NCI-H69 (cell line): Measurements from ENCODE around the gene PRKCD.
A peak's percentile ranks its signal among the peaks of the same experiment; 100 is the strongest.

Experiments
- DNase-seq: peaks from one replicate; lab custom pipeline; 2025; lab: John Stamatoyannopoulos, UW

PRKCD gene

GRCh38 chr3:53155760-53156159, 5.2 kb upstream of the PRKCD start:
- no peak for DNase-seq

DNA sequence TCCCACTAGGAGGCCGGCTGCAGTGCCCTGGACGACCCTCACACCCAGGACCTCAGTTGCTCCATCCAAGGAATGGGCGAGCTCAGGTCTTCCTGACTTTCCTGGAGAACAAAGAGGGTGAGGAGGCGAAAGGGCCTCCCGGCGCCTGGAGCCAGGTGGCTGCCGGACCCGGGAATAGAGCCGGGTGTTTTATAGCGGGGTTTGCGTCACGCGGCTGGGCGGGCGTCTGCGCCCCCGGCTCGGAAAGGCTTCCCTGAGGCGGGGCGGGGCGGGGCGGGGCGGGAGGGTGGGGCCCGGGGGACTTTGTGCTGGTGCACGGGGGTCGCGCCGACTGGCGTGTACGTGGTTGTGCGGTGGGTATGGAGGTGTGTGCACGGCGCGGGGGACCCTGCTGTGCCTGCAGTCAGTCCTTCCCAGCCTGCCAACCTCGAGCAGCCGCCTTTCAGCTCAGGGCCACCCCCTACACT, 4.6 kb upstream of the PRKCD start:
- DNase-seq, result peak; percentile 60

- DNase-seq, result no peak
Observed at GRCh38 chr3:53157974-53158580, 2.9 kb upstream of the PRKCD start.

- peak; percentile 5 for DNase-seq
Observed at GRCh38 chr3:53158765-53159155, 2.2 kb upstream of the PRKCD start.

- no peak for DNase-seq
Observed at GRCh38 chr3:53159156-53160060, 1.6 kb upstream of the PRKCD start.

- DNase-seq, result no peak
Observed at GRCh38 chr3:53160061-53160659, 849 bp upstream of the PRKCD start.

DNA sequence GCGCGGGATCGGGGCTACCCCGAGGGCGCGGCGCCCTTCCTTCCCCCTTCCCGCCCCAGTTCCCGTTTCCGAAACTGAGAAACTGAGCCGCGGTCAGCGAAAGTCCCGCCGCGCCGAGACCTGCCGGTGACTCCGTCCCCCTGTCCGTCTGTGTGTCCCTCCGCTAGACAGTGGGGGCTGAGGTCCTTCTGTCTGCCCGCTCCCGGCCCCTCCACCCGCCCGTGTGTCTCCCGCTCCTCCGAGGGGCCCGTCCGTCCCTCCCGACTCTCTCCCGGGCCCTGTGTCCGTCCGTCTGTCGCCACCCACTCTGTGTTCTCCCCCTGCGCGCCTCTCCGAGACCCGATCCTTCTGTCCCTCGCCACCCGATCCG, 426 bp downstream of the PRKCD start:
- DNase-seq, result peak; percentile 38

DNA sequence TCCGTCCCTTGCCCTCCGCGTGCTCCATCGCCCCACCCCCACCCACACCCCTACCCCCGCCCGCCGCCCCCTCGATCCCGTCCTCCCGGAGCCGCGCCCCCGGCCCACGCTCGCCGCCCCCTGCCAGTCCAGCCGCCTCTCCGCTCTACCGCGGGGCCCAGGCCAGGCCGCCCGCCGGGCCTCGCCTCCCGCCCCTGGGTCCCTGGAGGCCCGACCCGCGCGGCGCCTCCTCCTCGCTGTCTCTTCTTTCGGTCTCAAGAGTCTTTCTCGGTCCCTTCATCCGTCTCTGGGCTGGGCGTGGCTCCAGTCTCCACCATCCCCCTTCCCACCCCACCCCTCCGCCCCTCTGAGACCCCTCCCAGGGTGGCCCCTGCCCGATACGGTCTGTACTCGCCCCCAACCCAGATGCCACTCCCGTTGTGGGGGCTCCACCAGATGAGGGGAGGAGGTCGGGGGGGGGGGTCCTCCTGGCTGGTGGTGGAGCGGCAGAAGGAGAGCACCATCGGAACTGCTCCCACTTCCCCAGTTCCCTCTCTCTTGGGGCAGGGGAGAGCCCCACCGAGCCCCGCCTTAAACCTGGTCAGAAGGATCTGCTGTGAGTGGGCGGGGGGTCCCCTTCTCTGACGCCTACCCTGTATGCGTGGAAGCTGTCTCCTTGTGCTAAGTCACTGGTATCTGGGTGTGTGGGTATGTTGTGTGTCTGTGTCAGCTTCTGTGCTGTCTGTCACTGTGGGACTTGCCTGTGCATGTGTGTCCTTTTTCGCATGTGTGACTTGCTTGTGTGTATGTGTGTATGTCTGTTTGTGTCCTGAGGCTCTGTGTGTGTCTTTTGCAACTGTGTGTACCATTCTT, 1.0 kb downstream of the PRKCD start:
- peak; percentile 41 for DNase-seq

DNA sequence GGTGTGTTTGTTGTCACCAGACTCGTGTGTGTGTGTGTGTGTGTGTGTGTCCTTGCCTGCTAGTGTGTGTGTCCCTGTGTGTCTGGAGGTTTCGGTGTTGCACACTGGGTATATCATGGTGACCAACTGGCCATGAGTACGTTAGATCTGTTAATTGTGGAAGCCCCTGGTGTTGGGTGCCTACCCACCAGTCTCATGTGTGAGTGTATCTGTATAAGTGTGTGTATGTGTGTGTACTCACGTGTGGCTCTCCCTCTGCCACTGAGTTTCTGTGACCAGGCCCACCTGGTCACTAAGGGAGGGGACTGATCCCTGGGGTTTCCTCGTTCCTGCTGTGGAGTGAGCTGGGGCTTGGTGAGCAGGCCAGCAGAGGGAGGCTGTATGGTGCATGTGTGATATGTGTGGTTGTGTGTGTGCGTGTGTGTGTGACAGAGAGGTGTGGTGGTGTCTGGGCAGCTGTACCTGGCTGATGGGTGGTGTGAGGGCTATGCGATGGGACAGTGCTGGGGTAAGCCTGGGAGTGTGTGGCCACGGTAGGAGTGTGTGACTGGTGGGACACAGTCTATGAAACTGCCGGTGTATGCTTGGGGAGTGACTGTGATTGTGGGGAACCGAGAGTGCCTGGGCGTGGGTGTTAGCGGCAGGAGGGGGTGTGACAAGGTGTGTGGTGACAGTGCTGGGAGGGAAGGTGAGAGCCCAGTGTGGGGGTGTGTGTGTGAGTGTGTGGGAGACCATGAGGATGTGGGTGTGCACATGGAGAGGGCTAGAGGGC, 1.8 kb downstream of the PRKCD start:
- no peak for DNase-seq

- no peak for DNase-seq
Observed at GRCh38 chr3:53163444-53164387, 2.7 kb downstream of the PRKCD start.

DNA sequence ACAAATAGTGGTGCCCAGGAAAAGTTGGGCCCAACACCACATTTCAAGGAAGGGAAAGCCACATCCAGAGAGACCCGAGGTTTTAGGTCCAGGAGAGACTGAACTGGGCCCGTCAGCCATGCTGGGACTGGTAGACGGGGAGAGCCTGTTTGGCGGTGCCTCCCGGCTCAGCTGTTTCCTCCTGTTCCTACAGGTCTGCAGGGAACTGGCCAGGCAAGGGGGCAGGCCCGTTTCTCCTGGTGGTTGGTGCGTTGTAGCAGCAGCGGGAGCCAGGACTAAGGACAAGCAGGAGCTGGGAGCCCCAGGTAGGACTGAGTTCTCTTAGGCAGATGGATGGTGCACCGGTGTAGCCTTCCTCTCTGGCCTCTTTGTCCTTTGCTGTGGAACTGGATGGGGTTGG, 3.9 kb downstream of the PRKCD start:
- no peak for DNase-seq

DNA sequence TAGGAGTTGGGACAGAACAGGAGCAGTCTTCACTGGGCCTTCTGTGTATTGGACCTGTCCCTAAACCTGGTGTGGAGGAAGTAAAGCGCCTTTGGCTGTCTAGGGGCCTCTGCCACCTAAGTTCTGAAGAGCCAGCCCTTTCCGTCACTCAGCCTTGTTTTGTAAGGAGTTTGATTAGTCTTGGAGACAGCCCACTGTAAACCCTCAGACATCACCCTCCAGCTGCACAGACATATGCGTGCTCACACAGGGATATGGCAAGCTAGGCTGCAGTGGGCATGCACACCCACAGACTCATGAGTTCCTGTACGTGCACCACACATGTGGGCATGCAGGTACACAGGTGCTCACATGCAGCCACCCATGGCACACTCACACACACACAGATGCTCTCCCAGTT, 5.2 kb downstream of the PRKCD start:
- DNase-seq, result no peak

- peak; percentile 27 for DNase-seq
Observed at GRCh38 chr3:53166781-53167291, 5.8 kb downstream of the PRKCD start.

GRCh38 chr3:53167418-53168174, 6.6 kb downstream of the PRKCD start:
- DNase-seq, result no peak

- DNase-seq, result no peak
Observed at GRCh38 chr3:53168175-53168923, 7.3 kb downstream of the PRKCD start.

GRCh38 chr3:53169045-53169831, 8.2 kb downstream of the PRKCD start:
- peak; percentile 7 for DNase-seq

DNA sequence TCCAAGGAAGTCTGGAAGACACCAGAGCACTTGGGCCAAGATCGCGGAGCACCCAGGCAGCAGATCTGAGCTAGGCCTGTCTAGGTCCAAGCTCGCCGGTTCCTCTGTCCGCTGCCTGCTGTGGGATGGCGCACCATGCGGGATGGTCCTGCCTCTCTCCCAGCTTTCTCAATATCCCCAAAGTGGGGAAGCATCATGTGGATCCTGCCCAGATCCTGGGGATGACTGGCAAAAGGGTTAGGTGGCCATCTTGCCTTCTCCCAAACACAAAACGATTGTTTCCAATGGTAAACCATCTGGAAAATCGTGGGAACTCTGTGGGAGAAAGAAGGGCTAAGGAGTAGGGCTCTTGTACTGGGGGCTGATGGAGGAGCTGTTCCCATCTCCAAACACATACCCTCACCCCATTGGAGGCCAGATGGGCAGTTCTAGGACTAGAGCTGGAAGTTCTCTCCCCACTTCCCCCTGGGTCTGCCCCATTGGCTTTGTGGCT, 8.9 kb downstream of the PRKCD start:
- DNase-seq, result no peak
